HG03103 (cell line): ENCODE measurements around the gene DCAF8.

Experiments
- ATAC-seq: cut with Tn5 transposase; IDR thresholded peaks from one replicate; pipeline ENCODE4 v1.9.1; 2021; ENCODE audit warnings: low read depth; ENCODE audit not compliant: unreplicated experiment

The DCAF8 gene

GRCh38 chr1:160264795-160265307 lies 2.5 kb upstream of the DCAF8 start:
- no peak for ATAC-seq

GRCh38 chr1:160261556-160261892 lies 825 bp downstream of the DCAF8 start:
- ATAC-seq = no peak

GRCh38 chr1:160260406-160261382 lies 1.7 kb downstream of the DCAF8 start:
- ATAC-seq = no peak

GRCh38 chr1:160258177-160258798 lies 4.1 kb downstream of the DCAF8 start:
- no peak for ATAC-seq

- ATAC-seq = no peak
Measured at GRCh38 chr1:160257411-160258015, 4.8 kb downstream of the DCAF8 start.

- ATAC-seq = no peak
Measured at GRCh38 chr1:160256396-160257046, 5.8 kb downstream of the DCAF8 start.

- ATAC-seq = no peak
Measured at GRCh38 chr1:160255781-160256300, 6.5 kb downstream of the DCAF8 start.

- peak; percentile 86 for ATAC-seq
Measured at GRCh38 chr1:160251687-160252526, 10.4 kb downstream of the DCAF8 start.

- ATAC-seq = no peak
Measured at GRCh38 chr1:160251011-160251410, 11.3 kb downstream of the DCAF8 start.

GRCh38 chr1:160247053-160247452 lies 15.3 kb downstream of the DCAF8 start:
- ATAC-seq = no peak

GRCh38 chr1:160245434-160245833 lies 16.9 kb downstream of the DCAF8 start:
- no peak for ATAC-seq

GRCh38 chr1:160244209-160244608 lies 18.1 kb downstream of the DCAF8 start:
- ATAC-seq = no peak

- ATAC-seq = no peak
Measured at GRCh38 chr1:160243767-160244166, 18.6 kb downstream of the DCAF8 start.

GRCh38 chr1:160239582-160240299 lies 22.6 kb downstream of the DCAF8 start:
- no peak for ATAC-seq

GRCh38 chr1:160238408-160238807 lies 23.9 kb downstream of the DCAF8 start:
- ATAC-seq = no peak

- ATAC-seq = no peak
Measured at GRCh38 chr1:160237558-160237957, 24.8 kb downstream of the DCAF8 start.

- ATAC-seq = no peak
Measured at GRCh38 chr1:160236806-160237205, 25.5 kb downstream of the DCAF8 start.

GRCh38 chr1:160232911-160233310 lies 29.4 kb downstream of the DCAF8 start:
- ATAC-seq = no peak

- no peak for ATAC-seq
Measured at GRCh38 chr1:160228431-160228830, 33.9 kb downstream of the DCAF8 start.
